GM23248 (cell line): ENCODE measurements around the gene RALA.

Experiments
- EZH2 ChIP-seq: fragments of 200-600 bp; sonication (generic); IDR thresholded peaks from 2 replicates; pipeline ENCODE4 v1.6.1; 2018; ENCODE audit warnings: antibody characterized with exemption, mild to moderate bottlenecking; ENCODE audit not compliant: insufficient read depth, poor library complexity, severe bottlenecking
- EZH2phosphoT487 ChIP-seq: fragments of 200-600 bp; sonication (generic); IDR thresholded peaks from 2 replicates; pipeline ENCODE4 v1.6.1; 2018; ENCODE audit warnings: antibody characterized with exemption, moderate library complexity, mild to moderate bottlenecking, low read depth; ENCODE audit not compliant: insufficient read depth

DNA sequence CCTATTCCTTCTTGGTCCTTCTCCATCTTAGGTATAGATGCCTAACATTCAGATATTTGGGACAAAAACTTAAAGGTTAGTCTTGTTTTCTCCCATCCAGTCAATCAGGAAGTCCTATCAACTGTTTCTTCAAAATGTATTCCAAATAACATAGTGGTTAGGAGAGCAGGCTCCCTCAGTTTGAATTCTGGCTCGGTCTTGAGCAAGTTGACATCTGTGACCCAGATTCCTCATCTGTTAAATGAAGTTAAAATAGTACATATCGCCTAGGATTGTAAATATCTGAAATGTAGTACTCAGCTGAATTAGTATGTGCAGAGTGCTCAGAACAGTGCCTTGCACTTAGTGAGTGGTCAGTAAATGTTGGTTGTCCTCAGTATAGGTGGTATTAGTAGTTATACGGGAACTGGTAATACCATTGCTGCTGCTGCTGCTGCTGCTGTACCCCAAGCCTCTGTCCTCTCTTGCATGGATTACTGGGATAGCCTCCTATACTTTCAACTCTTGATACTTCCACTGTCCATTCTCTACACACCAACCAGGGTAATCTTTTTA lies 58.6 kb downstream of the RALA start:
- no peak for TF ChIP-seq EZH2
- TF ChIP-seq EZH2phosphoT487: no peak
